Testis (tissue), 3 donors: Measurements from ENCODE around the gene EXD3. TPM values are rescaled to one million over a fixed set of nuclear protein-coding genes. Genes with fewer than 3 reads are reported as not detected.
A peak's percentile ranks its signal among the peaks of the same experiment; 100 is the strongest.

Experiments
- DNase-seq: peaks from one replicate; pipeline ENCODE4 v3.0.0-alpha.2; 2019
- H3K27ac ChIP-seq, 2 donors: fragments of 200-600 bp; sonication (generic); one replicate each; pipeline ENCODE4 v1.5.1; 2019
- H3K27me3 ChIP-seq: fragments of 200-600 bp; sonication (generic); one replicate; pipeline ENCODE4 v1.5.1; 2019
- H3K36me3 ChIP-seq: fragments of 200-600 bp; sonication (generic); one replicate; pipeline ENCODE4 v1.5.1; 2017; ENCODE audit warnings: low read depth; ENCODE audit errors: missing control alignments
- H3K4me1 ChIP-seq: fragments of 200-600 bp; sonication (generic); one replicate; pipeline ENCODE4 v1.5.1; 2019
- H3K4me3 ChIP-seq, 2 donors: fragments of 200-600 bp; sonication (generic); one replicate each; pipeline ENCODE4 v1.5.1; 2017 to 2019
- H3K9me3 ChIP-seq: fragments of 200-600 bp; sonication (generic); one replicate; pipeline ENCODE4 v1.5.1; 2017
- CTCF ChIP-seq, 3 experiments: fragments of 450-650 bp in 2 of 3; fragments of 200-600 bp in 1 of 3; sonication (generic) in 1 of 3; IDR thresholded peaks; one replicate each; pipeline ENCODE4 v1.5.1; 2016 to 2019; ENCODE audit warnings: antibody characterized with exemption in 3 of 3, mild to moderate bottlenecking in 2 of 3, moderate library complexity in 1 of 3
- POLR2A ChIP-seq: fragments of 450-650 bp; IDR thresholded peaks from one replicate; pipeline ENCODE4 v1.6.1; 2017; ENCODE audit warnings: antibody characterized with exemption, mild to moderate bottlenecking, moderate library complexity
- WGBS, 2 donors: methylation state at CpG; one replicate each; pipeline ENCODE4 v1.1.5; 2018; 5-methylcytosine and 5-hydroxymethylcytosine counted together
- intact Hi-C: fragments of 100-400 bp; cut with DNase I; formaldehyde crosslinking; loops from one replicate; pipeline ENCODE4 v1.15.1; 2023; ENCODE audit warnings: low total_unique reads
- polyA plus RNA-seq: library from polyadenylated mRNA; stranded (reverse); fragments of 350-450 nt; fragmentation: Illumina TruSeq; extraction: RNeasy Lipid Tissue Mini Kit (QIAGEN cat#74804); gene quantifications from one replicate; pipeline ENCODE4 v1.2.3, GENCODE V29; 2014; ENCODE audit warnings: low read depth, low replicate concordance; ENCODE audit not compliant: insufficient read depth
- total RNA-seq, 2 donors: library from RNA; depleted of rRNA; stranded (reverse); fragments of >200 nt; gene quantifications; one replicate each; pipeline ENCODE4 v1.2.3, GENCODE V29; 2016

EXD3 gene
- total and polyA plus RNA-seq, 3 donors from 2014 or later = 8.9 to 24.5 (median 15.5) TPM

- Histone ChIP-seq H3K27ac (no peak overlapping the region), H3K9me3 (no peaks in the 10 kb centered on the region), H3K4me3 (no peak overlapping the region), H3K27me3 (no peaks in the 10 kb centered on the region), H3K4me1 (peaks cover 13% of the 10 kb centered on the region), H3K36me3 (no peaks in the 10 kb centered on the region)
- no peak for DNase-seq
- no peak for TF ChIP-seq POLR2A
- intact Hi-C loops = no loop called here
- WGBS, 2 donors = 86 to 88% methylated on average over 14 to 15 of the region's 15 CpGs
These were observed 26.7 kb downstream of the EXD3 start for GRCh38 chr9:137396227-137396626.

- H3K27me3 ChIP-seq = no peaks in the 10 kb centered on the region
- WGBS, 2 donors = 49 to 68% methylated on average over 9 to 11 of the region's 11 CpGs
- peaks cover 18% of the 10 kb centered on the region for H3K4me1 ChIP-seq
- no peak overlapping the region for H3K4me3 ChIP-seq
- intact Hi-C loops = no loop called here
- H3K36me3 ChIP-seq = no peaks in the 10 kb centered on the region
- H3K27ac ChIP-seq = no peak overlapping the region
- no peaks in the 10 kb centered on the region for H3K9me3 ChIP-seq
- DNase-seq = no peak
- TF ChIP-seq CTCF (IDR thresholded peaks at IDR 0.05) (no peak), POLR2A (no peak)
These were observed 27.3 kb downstream of the EXD3 start for GRCh38 chr9:137395666-137396010.

- no peak for DNase-seq
- Histone ChIP-seq H3K27ac (peak overlapping the region in 1 of 2 donors; percentile 22), H3K4me3 (no peak overlapping the region), H3K9me3 (no peaks in the 10 kb centered on the region), H3K4me1 (peaks cover 21% of the 10 kb centered on the region), H3K36me3 (no peaks in the 10 kb centered on the region), H3K27me3 (no peaks in the 10 kb centered on the region)
- intact Hi-C loops = no loop called here
- WGBS, 2 donors = 65 to 76% methylated on average over 6 to 31 of the region's 36 CpGs
- TF ChIP-seq CTCF (IDR thresholded peaks at IDR 0.05) = no peak
- TF ChIP-seq POLR2A = no peak
These were observed 27.9 kb downstream of the EXD3 start for GRCh38 chr9:137394866-137395665.

- Histone ChIP-seq H3K9me3 (no peaks in the 10 kb centered on the region), H3K27ac (no peak overlapping the region), H3K4me3 (no peak overlapping the region), H3K4me1 (peaks cover 21% of the 10 kb centered on the region), H3K36me3 (no peaks in the 10 kb centered on the region), H3K27me3 (no peaks in the 10 kb centered on the region)
- intact Hi-C loops = no loop called here
- DNase-seq = no peak
- TF ChIP-seq POLR2A (no peak), CTCF (IDR thresholded peaks at IDR 0.05) (no peak)
- 89 to 93% methylated on average over 23 to 28 of the region's 28 CpGs for WGBS, 2 donors
These were observed 29.5 kb downstream of the EXD3 start for GRCh38 chr9:137393176-137394150.
